Mesothelial cell of epicardium (in vitro differentiated cells): Measurements from ENCODE around the gene JAG1. TPM values are rescaled to one million over a fixed set of nuclear protein-coding genes. Genes with fewer than 3 reads are reported as not detected.

Experiments used
- DNase-seq, 2 experiments: peaks; one replicate each; pipeline ENCODE4 v3.0.0; 2021; ENCODE audit warnings: low spot score in 2 of 2; ENCODE audit not compliant: unreplicated experiment in 2 of 2
- H3K27ac Mint-ChIP-seq: 2 replicates; pipeline ENCODE4 v1.8.0; 2021; ENCODE audit warnings: mixed read lengths
- H3K27me3 Mint-ChIP-seq: 2 replicates; pipeline ENCODE4 v1.8.0; 2021; ENCODE audit warnings: low read depth, mixed read lengths
- H3K36me3 Mint-ChIP-seq: 2 replicates; pipeline ENCODE4 v1.8.0; 2021; ENCODE audit warnings: mixed read lengths
- H3K4me1 Mint-ChIP-seq: 2 replicates; pipeline ENCODE4 v1.8.0; 2021; ENCODE audit warnings: mixed read lengths
- H3K4me3 Mint-ChIP-seq: 2 replicates; pipeline ENCODE4 v1.8.0; 2021; ENCODE audit warnings: mild to moderate bottlenecking, moderate library complexity, mixed read lengths
- H3K9me3 Mint-ChIP-seq: 2 replicates; pipeline ENCODE4 v1.8.0; 2021; ENCODE audit warnings: mixed read lengths
- total RNA-seq: library from RNA; stranded (reverse); gene quantifications from 3 replicates; pipeline ENCODE4 v1.2.1, GENCODE V29; 2021
- TF ChIP-seq, protein P1 (sequence below): fragments of 200-600 bp; sonication (generic); IDR thresholded peaks from one replicate; pipeline ENCODE4 v1.5.0; 2021; ENCODE audit warnings: antibody characterized with exemption; ENCODE audit not compliant: unreplicated experiment

JAG1 gene
- total RNA-seq, 1 donor from 2014 or later, result 70.9 TPM

GRCh38 chr20:10707068-10707467 is 33.3 kb upstream of the JAG1 start:
- Mint-ChIP-seq H3K27ac (no peak overlapping the region), H3K9me3 (peaks cover 5% of the 10 kb centered on the region), H3K27me3 (no peaks in the 10 kb centered on the region), H3K36me3 (peaks cover 1% of the 10 kb centered on the region), H3K4me3 (no peak overlapping the region), H3K4me1 (peaks cover 6% of the 10 kb centered on the region)
- no peak for DNase-seq
- TF ChIP-seq, protein P1, sequence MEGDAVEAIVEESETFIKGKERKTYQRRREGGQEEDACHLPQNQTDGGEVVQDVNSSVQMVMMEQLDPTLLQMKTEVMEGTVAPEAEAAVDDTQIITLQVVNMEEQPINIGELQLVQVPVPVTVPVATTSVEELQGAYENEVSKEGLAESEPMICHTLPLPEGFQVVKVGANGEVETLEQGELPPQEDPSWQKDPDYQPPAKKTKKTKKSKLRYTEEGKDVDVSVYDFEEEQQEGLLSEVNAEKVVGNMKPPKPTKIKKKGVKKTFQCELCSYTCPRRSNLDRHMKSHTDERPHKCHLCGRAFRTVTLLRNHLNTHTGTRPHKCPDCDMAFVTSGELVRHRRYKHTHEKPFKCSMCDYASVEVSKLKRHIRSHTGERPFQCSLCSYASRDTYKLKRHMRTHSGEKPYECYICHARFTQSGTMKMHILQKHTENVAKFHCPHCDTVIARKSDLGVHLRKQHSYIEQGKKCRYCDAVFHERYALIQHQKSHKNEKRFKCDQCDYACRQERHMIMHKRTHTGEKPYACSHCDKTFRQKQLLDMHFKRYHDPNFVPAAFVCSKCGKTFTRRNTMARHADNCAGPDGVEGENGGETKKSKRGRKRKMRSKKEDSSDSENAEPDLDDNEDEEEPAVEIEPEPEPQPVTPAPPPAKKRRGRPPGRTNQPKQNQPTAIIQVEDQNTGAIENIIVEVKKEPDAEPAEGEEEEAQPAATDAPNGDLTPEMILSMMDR, result no peak

GRCh38 chr20:10706460-10706811 is 32.6 kb upstream of the JAG1 start:
- Mint-ChIP-seq H3K36me3 (peaks cover 1% of the 10 kb centered on the region), H3K27ac (no peak overlapping the region), H3K9me3 (peaks cover 5% of the 10 kb centered on the region), H3K4me1 (peaks cover 6% of the 10 kb centered on the region), H3K27me3 (no peaks in the 10 kb centered on the region), H3K4me3 (no peak overlapping the region)
- no peak for DNase-seq
- TF ChIP-seq, protein P1, result no peak

- no peak for DNase-seq
- peaks cover 5% of the 10 kb centered on the region for H3K9me3 Mint-ChIP-seq
- TF ChIP-seq, protein P1, result no peak
- H3K4me3 Mint-ChIP-seq, result no peak overlapping the region
- peaks cover 1% of the 10 kb centered on the region for H3K36me3 Mint-ChIP-seq
- peaks cover 6% of the 10 kb centered on the region for H3K4me1 Mint-ChIP-seq
- H3K27ac Mint-ChIP-seq, result no peak overlapping the region
- H3K27me3 Mint-ChIP-seq, result no peaks in the 10 kb centered on the region
These were observed 32.1 kb upstream of the JAG1 start for GRCh38 chr20:10705801-10706459.

GRCh38 chr20:10701607-10702006 is 27.8 kb upstream of the JAG1 start:
- Mint-ChIP-seq H3K36me3 (peaks cover 1% of the 10 kb centered on the region), H3K4me1 (no peaks in the 10 kb centered on the region), H3K4me3 (no peak overlapping the region), H3K27ac (no peak overlapping the region), H3K9me3 (peaks cover 5% of the 10 kb centered on the region), H3K27me3 (peaks cover 3% of the 10 kb centered on the region)
- DNase-seq, result no peak
- TF ChIP-seq, protein P1, result no peak

DNA sequence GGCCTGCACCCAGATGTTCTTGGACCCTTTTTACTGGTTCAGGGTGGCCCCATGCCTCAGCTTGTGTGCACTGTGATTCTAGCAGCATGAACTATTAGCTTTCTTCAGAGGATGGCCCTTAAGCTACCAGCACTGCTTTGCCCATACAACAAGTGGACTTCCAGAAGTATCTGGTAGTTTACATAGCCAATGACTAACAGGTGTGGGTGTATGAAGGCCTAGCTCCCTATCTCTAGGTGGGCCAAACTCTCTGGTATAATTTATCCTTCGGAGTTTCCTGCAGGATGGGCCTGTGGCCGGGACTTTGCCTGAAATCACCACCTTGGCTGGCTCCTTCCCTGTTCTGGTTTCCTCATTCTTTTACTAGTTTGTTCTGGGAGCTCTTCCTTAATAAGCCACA is 26.1 kb upstream of the JAG1 start:
- Mint-ChIP-seq H3K4me3 (no peak overlapping the region), H3K27me3 (peaks cover 10% of the 10 kb centered on the region), H3K9me3 (peaks cover 5% of the 10 kb centered on the region), H3K27ac (no peak overlapping the region), H3K36me3 (peaks cover 1% of the 10 kb centered on the region), H3K4me1 (no peaks in the 10 kb centered on the region)
- no peak for DNase-seq
- TF ChIP-seq, protein P1, result no peak

DNA sequence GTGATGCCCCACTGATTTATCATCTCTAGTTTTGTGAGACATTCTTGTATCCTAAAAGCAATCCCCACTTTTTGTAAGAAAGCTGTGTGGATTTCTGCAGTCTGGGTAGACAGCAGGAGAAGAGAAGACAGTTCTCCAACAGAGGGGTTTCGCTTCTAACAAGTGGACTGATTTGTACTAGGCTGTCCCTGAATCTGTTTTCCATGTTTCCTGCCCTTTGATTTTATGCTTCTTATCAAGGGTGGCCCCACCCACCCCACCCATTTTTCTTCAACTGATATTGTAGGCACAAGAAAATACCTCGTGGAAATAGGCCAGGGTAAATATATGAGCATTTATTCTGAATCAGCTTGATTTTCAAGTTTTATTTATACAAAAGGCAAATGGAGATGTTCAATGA is 25.7 kb upstream of the JAG1 start:
- no peak overlapping the region for H3K27ac Mint-ChIP-seq
- H3K36me3 Mint-ChIP-seq, result peaks cover 1% of the 10 kb centered on the region
- no peaks in the 10 kb centered on the region for H3K4me1 Mint-ChIP-seq
- TF ChIP-seq, protein P1, result no peak
- peaks cover 5% of the 10 kb centered on the region for H3K9me3 Mint-ChIP-seq
- no peak for DNase-seq
- H3K4me3 Mint-ChIP-seq, result no peak overlapping the region
- peaks cover 10% of the 10 kb centered on the region for H3K27me3 Mint-ChIP-seq
